Heart left ventricle (tissue), 13 donors: ENCODE results near the gene GRID2IP.

ENCODE experiments used
- CTCF ChIP-seq, 12 donors: fragments of 200-600 bp; sonication (generic) in 4 of 12; IDR thresholded peaks; one replicate each; pipeline versions ENCODE4 v1.5.0 to v1.8.0; 2018 to 2022; ENCODE audit warnings: antibody characterized with exemption in 12 of 12, mild to moderate bottlenecking in 5 of 12
- POLR2A ChIP-seq, 2 donors: fragments of 450-650 bp; IDR thresholded peaks; one replicate each; pipeline ENCODE4 v1.6.1; 2017; ENCODE audit warnings: antibody characterized with exemption in 2 of 2, mild to moderate bottlenecking in 2 of 2, moderate library complexity in 2 of 2
- donor health status: ischemic (EF 13 %, LVEDD 7.1; RV severe dilation, severe dysfunction).
- donor health status: DM: no; HTN: yes; CAD: no.
- donor health status: DM: no; HTN: no; CAD: no.
- donor health status: ischemic (EF 25% LVEDD 6.9; RV normal size, moderate dysfunction).
- donor health status: ischemic (EF 25% LVEDD 5.7; RV mildly dilated, moderate dysfunction).
- donor health status: ischemic (EF 35%, LVEDD 5.7; RV mildly dilated, moderate dysfunction).
- donor health status: nonischemic (EF 11% LVEDD 7.7; RV severe dilation, severe dysfunction).
- donor health status: DM: yes; HTN: yes; CAD: no.
- donor health status: PGD.
- donor health status: ischemic (EF 29% LVEDD 5.4; RV normal size, mild dysfunction).
- donor health status: nonischemic (EF 23%, LVEDD 6.1; RV moderate dilation, normal function).

DNA sequence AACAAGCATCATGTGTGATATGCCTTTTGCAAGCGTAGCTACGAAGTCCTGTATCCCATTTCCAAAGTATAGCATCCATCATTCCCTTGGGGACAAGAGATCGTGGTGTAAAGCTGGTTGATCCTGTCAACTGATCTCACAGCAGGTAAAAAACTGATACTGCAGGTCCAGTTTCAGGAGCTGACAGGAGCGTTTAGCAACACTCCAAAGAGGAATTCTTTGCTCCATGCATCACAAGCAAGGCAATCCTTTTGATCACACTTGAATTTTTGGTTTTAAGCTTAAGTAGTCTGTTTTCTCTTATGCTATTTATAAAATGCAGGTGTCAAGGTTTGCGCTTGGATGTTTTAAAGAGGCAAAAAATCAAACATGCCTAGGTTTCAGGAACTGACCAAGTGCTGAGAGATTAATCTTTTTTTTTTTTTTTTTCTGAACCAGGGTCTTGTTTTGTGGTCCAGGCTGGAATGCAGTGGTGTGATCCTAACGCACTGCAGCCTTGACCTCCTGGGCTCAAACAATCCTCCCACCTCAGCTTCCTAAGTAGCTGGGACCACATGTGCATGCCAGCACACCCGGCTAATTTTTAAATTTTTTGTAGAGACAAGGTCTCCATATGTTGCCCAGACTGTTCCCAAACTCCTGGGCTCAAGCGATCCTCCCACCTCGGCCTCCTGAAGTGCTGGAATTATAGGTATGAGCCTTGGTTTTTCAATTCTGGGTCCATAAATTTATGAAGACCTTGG lies 24.2 kb upstream of the GRID2IP start:
- TF ChIP-seq CTCF (IDR thresholded peaks at IDR 0.05) (no peak), POLR2A (IDR thresholded peaks at IDR 0.05) (no peak)
